ENCODE measurements around the gene JMJD1C.

DNA sequence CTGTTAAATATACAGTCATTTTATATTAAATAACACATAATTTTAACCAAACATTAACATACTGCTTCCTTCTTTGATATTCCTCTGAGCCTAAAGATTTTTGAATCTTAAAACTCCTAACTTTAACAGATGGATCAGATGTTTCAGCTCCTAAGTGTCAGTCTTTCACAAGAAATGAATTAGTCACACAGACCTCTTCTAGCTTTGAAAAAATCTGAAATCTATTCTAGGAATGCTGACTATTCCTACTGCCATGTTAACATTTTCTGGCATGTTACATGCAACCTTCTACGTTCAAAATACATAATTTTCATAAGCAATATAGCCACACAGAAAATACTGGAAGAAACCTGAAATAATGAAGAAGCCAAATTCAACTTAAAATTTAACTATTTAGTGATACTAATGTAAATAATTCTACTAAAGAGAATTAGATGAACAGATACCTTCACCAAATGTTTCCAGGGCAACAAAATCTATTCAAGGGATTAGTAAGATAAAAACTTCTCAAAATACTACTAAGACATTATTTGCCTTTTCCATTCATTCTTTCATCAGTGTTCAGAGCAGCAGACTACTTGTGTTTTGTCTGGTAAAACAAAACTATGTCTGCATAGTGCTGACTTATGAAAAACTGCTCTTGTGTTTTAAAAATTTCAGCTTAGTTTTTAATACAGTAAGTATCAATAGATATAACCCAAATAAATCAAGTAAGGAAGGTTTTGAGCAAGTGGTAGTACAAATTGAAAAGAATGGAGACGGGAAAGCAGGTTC, 9.2 kb downstream of the JMJD1C start:
- TF ChIP-seq CTCF (IDR thresholded peaks at IDR 0.05) (no peak), RNF2 (IDR thresholded peaks at IDR 0.05; ENCODE audit: borderline replicate concordance, low read depth) (no peak), KDM1A (IDR thresholded peaks at IDR 0.05; ENCODE audit: low read depth) (no peak)
- TF ChIP-seq, protein P1, sequence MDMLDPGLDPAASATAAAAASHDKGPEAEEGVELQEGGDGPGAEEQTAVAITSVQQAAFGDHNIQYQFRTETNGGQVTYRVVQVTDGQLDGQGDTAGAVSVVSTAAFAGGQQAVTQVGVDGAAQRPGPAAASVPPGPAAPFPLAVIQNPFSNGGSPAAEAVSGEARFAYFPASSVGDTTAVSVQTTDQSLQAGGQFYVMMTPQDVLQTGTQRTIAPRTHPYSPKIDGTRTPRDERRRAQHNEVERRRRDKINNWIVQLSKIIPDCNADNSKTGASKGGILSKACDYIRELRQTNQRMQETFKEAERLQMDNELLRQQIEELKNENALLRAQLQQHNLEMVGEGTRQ (IDR thresholded peaks at IDR 0.05), result no peak
- TF ChIP-seq, protein P2, sequence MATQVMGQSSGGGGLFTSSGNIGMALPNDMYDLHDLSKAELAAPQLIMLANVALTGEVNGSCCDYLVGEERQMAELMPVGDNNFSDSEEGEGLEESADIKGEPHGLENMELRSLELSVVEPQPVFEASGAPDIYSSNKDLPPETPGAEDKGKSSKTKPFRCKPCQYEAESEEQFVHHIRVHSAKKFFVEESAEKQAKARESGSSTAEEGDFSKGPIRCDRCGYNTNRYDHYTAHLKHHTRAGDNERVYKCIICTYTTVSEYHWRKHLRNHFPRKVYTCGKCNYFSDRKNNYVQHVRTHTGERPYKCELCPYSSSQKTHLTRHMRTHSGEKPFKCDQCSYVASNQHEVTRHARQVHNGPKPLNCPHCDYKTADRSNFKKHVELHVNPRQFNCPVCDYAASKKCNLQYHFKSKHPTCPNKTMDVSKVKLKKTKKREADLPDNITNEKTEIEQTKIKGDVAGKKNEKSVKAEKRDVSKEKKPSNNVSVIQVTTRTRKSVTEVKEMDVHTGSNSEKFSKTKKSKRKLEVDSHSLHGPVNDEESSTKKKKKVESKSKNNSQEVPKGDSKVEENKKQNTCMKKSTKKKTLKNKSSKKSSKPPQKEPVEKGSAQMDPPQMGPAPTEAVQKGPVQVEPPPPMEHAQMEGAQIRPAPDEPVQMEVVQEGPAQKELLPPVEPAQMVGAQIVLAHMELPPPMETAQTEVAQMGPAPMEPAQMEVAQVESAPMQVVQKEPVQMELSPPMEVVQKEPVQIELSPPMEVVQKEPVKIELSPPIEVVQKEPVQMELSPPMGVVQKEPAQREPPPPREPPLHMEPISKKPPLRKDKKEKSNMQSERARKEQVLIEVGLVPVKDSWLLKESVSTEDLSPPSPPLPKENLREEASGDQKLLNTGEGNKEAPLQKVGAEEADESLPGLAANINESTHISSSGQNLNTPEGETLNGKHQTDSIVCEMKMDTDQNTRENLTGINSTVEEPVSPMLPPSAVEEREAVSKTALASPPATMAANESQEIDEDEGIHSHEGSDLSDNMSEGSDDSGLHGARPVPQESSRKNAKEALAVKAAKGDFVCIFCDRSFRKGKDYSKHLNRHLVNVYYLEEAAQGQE (IDR thresholded peaks at IDR 0.05), result no peak
